DOHH2 (cell line): ENCODE data around the gene NPR2.

ENCODE experiments used
- H3F3A ChIP-seq: fragments of 200-600 bp; sonication (generic), shearing (Covaris generic); 2 replicates; pipeline ENCODE4 v1.6.0; 2016; ENCODE audit warnings: antibody characterized with exemption, mild to moderate bottlenecking; ENCODE audit not compliant: control insufficient read depth, insufficient read depth
- H3K27ac ChIP-seq: fragments of 200-600 bp; sonication (generic); 2 replicates; pipeline ENCODE4 v1.5.1; 2014; ENCODE audit warnings: low read depth, mild to moderate bottlenecking, low read length, moderate library complexity
- H3K27me3 ChIP-seq: fragments of 200-600 bp; sonication (generic); 2 replicates; pipeline ENCODE4 v1.6.1; 2014; ENCODE audit warnings: mild to moderate bottlenecking, low read length, mixed read lengths; ENCODE audit not compliant: control insufficient read depth
- H3K36me3 ChIP-seq: fragments of 200-600 bp; sonication (generic); 2 replicates; pipeline ENCODE4 v1.6.1; 2014; ENCODE audit warnings: mild to moderate bottlenecking, low read length, moderate library complexity, mixed read lengths; ENCODE audit not compliant: control insufficient read depth
- H3K4me1 ChIP-seq: fragments of 200-600 bp; sonication (generic); 2 replicates; pipeline ENCODE4 v1.6.1; 2014; ENCODE audit warnings: mild to moderate bottlenecking, low read length, mixed read lengths; ENCODE audit not compliant: control insufficient read depth
- H3K4me2 ChIP-seq: fragments of 200-600 bp; sonication (generic); 2 replicates; pipeline ENCODE4 v1.6.0; 2014; ENCODE audit warnings: mild to moderate bottlenecking, low read length, moderate library complexity
- H3K4me3 ChIP-seq: fragments of 200-600 bp; sonication (generic); 2 replicates; pipeline ENCODE4 v1.5.1; 2014; ENCODE audit warnings: mild to moderate bottlenecking, low read length, mixed read lengths
- H3K79me2 ChIP-seq: fragments of 200-600 bp; sonication (generic); 2 replicates; pipeline ENCODE4 v1.6.1; 2014; ENCODE audit warnings: mild to moderate bottlenecking, low read length, mixed read lengths; ENCODE audit not compliant: control insufficient read depth
- H3K9me2 ChIP-seq: fragments of 200-600 bp; sonication (generic); replicated peaks from 2 replicates; pipeline ENCODE4 v1.6.1; 2014; ENCODE audit warnings: mild to moderate bottlenecking, low read length, mixed read lengths; ENCODE audit not compliant: control insufficient read depth
- H3K9me3 ChIP-seq: fragments of 200-600 bp; sonication (generic); 2 replicates; pipeline ENCODE4 v1.6.1; 2014; ENCODE audit warnings: antibody characterized with exemption, low read length, mixed read lengths; ENCODE audit not compliant: control insufficient read depth, insufficient read depth
- H4K20me1 ChIP-seq: fragments of 200-600 bp; sonication (generic); 2 replicates; pipeline ENCODE4 v1.6.0; 2014; ENCODE audit warnings: low read depth, mild to moderate bottlenecking, antibody characterized with exemption, low read length, moderate library complexity; ENCODE audit not compliant: control insufficient read depth, insufficient read depth
- EZH2phosphoT487 ChIP-seq: fragments of 200-600 bp; sonication (generic); IDR thresholded peaks from 2 replicates; pipeline ENCODE4 v1.6.1; 2017; ENCODE audit warnings: borderline replicate concordance, mild to moderate bottlenecking, antibody characterized with exemption, low read length, moderate library complexity, mixed read lengths
- TF ChIP-seq, protein P1 (sequence below): fragments of 200-600 bp; sonication (generic); IDR thresholded peaks from one replicate; pipeline ENCODE4 v1.5.1; 2014; ENCODE audit warnings: antibody characterized with exemption, mild to moderate bottlenecking, low read depth, low read length; ENCODE audit not compliant: poor library complexity, severe bottlenecking

NPR2 gene

DNA sequence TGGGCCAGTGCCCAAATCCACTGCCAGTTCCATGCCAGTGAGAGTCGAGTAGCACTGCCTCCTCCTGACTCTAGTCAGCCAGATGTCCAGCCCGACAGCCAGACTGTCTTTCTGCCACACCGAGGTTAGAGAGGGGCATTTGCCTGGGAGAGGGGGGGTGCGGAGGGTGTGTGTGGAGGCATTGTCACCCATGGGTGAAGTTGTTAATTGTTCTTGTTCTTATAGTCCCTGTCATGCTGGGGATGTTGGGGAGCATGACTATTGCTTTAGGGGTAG lies 41.2 kb upstream of the NPR2 start:
- Histone ChIP-seq H3F3A (0 out of 2 replicates have a peak, but pooled peaks cover 5% of the 10 kb centered on the region), H3K4me3 (peak overlapping the region; percentile 90), H3K4me1 (peaks cover 44% of the 10 kb centered on the region), H3K9me2 (no peaks in the 10 kb centered on the region), H3K4me2 (peak overlapping the region; percentile 90), H3K36me3 (peaks cover 41% of the 10 kb centered on the region), H3K27me3 (no peaks in the 10 kb centered on the region), H3K79me2 (peaks cover 43% of the 10 kb centered on the region), H3K9me3 (no peaks in the 10 kb centered on the region), H4K20me1 (no peaks in the 10 kb centered on the region), H3K27ac (peak overlapping the region; percentile 46)
- TF ChIP-seq, protein P1, sequence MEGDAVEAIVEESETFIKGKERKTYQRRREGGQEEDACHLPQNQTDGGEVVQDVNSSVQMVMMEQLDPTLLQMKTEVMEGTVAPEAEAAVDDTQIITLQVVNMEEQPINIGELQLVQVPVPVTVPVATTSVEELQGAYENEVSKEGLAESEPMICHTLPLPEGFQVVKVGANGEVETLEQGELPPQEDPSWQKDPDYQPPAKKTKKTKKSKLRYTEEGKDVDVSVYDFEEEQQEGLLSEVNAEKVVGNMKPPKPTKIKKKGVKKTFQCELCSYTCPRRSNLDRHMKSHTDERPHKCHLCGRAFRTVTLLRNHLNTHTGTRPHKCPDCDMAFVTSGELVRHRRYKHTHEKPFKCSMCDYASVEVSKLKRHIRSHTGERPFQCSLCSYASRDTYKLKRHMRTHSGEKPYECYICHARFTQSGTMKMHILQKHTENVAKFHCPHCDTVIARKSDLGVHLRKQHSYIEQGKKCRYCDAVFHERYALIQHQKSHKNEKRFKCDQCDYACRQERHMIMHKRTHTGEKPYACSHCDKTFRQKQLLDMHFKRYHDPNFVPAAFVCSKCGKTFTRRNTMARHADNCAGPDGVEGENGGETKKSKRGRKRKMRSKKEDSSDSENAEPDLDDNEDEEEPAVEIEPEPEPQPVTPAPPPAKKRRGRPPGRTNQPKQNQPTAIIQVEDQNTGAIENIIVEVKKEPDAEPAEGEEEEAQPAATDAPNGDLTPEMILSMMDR = no peak
- no peak for TF ChIP-seq EZH2phosphoT487

DNA sequence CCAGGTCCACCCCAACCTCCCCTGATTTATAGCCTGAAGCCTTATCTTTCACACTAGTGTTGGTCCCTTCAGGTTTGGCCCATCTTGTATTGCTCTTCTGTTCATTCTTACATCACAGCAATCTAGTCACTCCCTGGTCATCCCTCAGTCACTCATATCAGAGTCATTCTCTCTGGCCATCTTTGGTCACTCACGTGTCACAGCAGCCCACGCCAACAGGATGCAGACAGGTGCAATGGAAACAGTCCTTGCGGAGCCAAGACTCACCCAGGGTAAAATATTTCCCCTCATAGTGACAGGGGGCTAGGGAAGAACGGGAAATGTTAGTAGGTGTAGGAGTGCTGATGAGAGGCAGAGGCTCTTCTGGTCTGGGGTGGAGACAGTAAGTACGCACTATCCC lies 37.9 kb upstream of the NPR2 start:
- H3K9me3 ChIP-seq = no peaks in the 10 kb centered on the region
- no peak overlapping the region for H3K4me2 ChIP-seq
- H3K9me2 ChIP-seq = no peaks in the 10 kb centered on the region
- H3K27ac ChIP-seq = no peak overlapping the region
- H3F3A ChIP-seq = peaks cover 21% of the 10 kb centered on the region
- peaks cover 26% of the 10 kb centered on the region for H3K79me2 ChIP-seq
- no peak for TF ChIP-seq EZH2phosphoT487
- TF ChIP-seq, protein P1 = no peak
- no peaks in the 10 kb centered on the region for H3K27me3 ChIP-seq
- H4K20me1 ChIP-seq = no peaks in the 10 kb centered on the region
- H3K4me3 ChIP-seq = no peak overlapping the region
- H3K4me1 ChIP-seq = peaks cover 48% of the 10 kb centered on the region
- peaks cover 42% of the 10 kb centered on the region for H3K36me3 ChIP-seq

DNA sequence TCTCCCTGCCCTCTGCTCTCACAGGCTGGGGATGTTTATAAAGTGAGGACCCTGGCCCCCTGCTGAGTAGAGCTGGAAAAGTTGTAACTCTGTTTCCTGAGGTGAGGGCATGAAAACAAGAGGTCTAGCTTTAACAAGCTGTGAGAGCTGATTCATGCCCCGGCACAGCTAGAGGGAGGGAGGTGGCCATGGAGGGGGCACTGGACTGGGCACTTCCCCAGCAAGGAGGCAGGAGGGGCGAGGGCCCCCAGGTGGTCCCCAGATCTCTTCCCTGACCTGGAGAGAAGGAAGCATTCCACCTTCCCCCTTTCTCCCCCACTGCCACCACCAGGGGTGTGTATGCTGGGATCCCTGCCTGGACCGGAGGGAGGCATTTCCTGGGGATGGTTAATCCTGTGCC lies 37.1 kb upstream of the NPR2 start, which contains the start of gene MSMP:
Gene MSMP (minus strand): TSS at position 13 of the 400 bp plus-strand sequence. CDS start 147 bp downstream, outside the sequence.
- H3K79me2 ChIP-seq = peaks cover 27% of the 10 kb centered on the region
- H3K36me3 ChIP-seq = peaks cover 42% of the 10 kb centered on the region
- H3K27ac ChIP-seq = no peak within 1 kb of the TSS
- H3K4me1 ChIP-seq = peaks cover 56% of the 10 kb centered on the region
- no peak within 1 kb of the TSS; the same call in 1 of the 2 replicates for H3K4me3 ChIP-seq
- TF ChIP-seq, protein P1 = no peak
- TF ChIP-seq EZH2phosphoT487 = no peak
- H3K9me2 ChIP-seq = no peaks in the 10 kb centered on the region
- H3K9me3 ChIP-seq = no peaks in the 10 kb centered on the region
- H4K20me1 ChIP-seq = no peaks in the 10 kb centered on the region
- H3K27me3 ChIP-seq = no peaks in the 10 kb centered on the region
- H3F3A ChIP-seq = peaks cover 25% of the 10 kb centered on the region
- H3K4me2 ChIP-seq = no peak within 1 kb of the TSS
